ENCODE results near the gene TEC. TPM values are rescaled to one million over a fixed set of nuclear protein-coding genes. Genes with fewer than 3 reads are reported as not detected.

The TEC gene
- total and polyA plus RNA-seq, 9 donors: 0.43 to 4.0 (median 1.4) TPM

DNA sequence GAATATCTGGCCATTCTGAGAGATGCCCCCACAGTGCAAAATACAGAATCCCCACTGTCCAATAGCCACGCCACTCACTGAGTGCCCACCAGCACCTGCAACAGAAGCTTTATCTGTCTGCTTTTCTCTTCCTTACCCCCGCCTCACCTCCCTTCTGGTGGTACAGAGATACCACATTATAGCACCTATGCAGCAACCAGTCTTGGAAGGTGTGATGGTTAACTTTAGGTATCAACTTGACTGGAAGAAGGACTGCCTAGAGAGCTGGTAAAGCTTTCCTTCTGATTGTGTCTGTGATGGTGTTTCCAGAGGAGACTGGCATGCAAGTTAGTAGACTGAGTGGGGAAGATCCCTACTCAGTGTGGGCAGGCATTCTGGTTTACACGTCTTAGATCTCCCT, 73.8 kb downstream of the TEC start:
- no peaks in the 10 kb centered on the region for H3K36me3 ChIP-seq
- no peak for DNase-seq
- intact Hi-C loops (cut with DNase I): no loop called here
- H3K27ac ChIP-seq: no peak overlapping the region
- no peaks in the 10 kb centered on the region for H3K27me3 ChIP-seq
- H3K9me3 ChIP-seq: no peaks in the 10 kb centered on the region
- TF ChIP-seq, protein P1, sequence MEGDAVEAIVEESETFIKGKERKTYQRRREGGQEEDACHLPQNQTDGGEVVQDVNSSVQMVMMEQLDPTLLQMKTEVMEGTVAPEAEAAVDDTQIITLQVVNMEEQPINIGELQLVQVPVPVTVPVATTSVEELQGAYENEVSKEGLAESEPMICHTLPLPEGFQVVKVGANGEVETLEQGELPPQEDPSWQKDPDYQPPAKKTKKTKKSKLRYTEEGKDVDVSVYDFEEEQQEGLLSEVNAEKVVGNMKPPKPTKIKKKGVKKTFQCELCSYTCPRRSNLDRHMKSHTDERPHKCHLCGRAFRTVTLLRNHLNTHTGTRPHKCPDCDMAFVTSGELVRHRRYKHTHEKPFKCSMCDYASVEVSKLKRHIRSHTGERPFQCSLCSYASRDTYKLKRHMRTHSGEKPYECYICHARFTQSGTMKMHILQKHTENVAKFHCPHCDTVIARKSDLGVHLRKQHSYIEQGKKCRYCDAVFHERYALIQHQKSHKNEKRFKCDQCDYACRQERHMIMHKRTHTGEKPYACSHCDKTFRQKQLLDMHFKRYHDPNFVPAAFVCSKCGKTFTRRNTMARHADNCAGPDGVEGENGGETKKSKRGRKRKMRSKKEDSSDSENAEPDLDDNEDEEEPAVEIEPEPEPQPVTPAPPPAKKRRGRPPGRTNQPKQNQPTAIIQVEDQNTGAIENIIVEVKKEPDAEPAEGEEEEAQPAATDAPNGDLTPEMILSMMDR (IDR thresholded peaks at IDR 0.05): no peak
- no peak for TF ChIP-seq POLR2A (IDR thresholded peaks at IDR 0.05)
- WGBS, 3 donors: 89 to 91% (median 91%) methylated on average over 3 of the region's 3 CpGs
- H3K4me3 ChIP-seq: no peak overlapping the region
- H3K4me1 ChIP-seq (ENCODE audit: insufficient read depth): no peaks in the 10 kb centered on the region

DNA sequence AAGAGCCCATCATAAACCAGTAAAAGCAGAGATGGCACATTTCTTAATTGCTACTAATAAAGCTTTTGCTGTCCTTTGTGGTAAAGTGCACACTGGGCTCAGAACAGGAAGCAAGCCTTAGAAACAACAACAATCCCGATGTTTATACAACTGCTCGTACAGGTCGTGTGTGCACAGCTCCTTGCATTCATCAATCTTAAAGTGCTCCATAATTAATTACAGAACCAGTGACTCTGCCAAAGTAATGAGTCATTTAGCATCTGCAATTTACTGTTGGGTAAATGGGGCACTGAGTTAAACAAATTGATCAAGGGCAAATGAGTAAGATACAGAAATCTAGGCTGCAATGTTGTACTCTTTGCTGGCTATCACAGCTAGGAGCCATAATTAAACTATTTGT, 74.3 kb downstream of the TEC start:
- H3K27ac ChIP-seq: no peak overlapping the region
- TF ChIP-seq, protein P1 (IDR thresholded peaks at IDR 0.05): no peak
- TF ChIP-seq EP300 (IDR thresholded peaks at IDR 0.05) (no peak), POLR2A (IDR thresholded peaks at IDR 0.05) (no peak)
- DNase-seq: no peak
- 1 to 11% (median 9%) methylated on average over 3 of the region's 3 CpGs for WGBS, 3 donors
- H3K27me3 ChIP-seq: no peaks in the 10 kb centered on the region
- no peaks in the 10 kb centered on the region for H3K4me1 ChIP-seq (ENCODE audit: insufficient read depth)
- no peaks in the 10 kb centered on the region for H3K9me3 ChIP-seq
- H3K4me3 ChIP-seq: no peak overlapping the region
- no peaks in the 10 kb centered on the region for H3K36me3 ChIP-seq
- intact Hi-C loops (cut with DNase I): no loop called here

DNA sequence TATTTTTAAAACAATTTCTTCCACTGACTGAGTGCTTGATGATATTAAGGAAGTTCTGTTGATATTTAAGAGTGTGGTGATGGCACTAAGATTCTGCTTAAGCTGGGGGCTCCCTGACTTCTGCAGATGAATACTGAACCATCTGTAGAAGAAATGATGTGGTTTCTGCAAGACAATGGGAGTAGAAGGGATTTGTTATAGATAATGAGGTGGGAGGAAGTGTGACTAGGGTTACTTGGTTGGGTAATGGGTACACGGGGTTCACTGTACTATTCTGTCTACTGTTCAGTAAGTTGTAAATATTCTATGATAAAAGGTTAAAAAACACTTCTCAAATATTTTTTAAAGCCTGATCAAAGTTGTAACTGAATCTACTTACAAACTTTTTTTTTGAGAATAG, 74.7 kb downstream of the TEC start:
- intact Hi-C loops (cut with DNase I): no loop called here
- H3K9me3 ChIP-seq: no peaks in the 10 kb centered on the region
- H3K36me3 ChIP-seq: no peaks in the 10 kb centered on the region
- H3K4me1 ChIP-seq (ENCODE audit: insufficient read depth): no peaks in the 10 kb centered on the region
- no peak overlapping the region for H3K4me3 ChIP-seq
- 13 to 33% (median 25%) methylated on average over 1 of the region's 1 CpG for WGBS, 3 donors
- no peak for DNase-seq
- no peak overlapping the region for H3K27ac ChIP-seq
- no peaks in the 10 kb centered on the region for H3K27me3 ChIP-seq
- TF ChIP-seq POLR2A (IDR thresholded peaks at IDR 0.05) (no peak), EP300 (IDR thresholded peaks at IDR 0.05) (no peak)
- TF ChIP-seq, protein P1 (IDR thresholded peaks at IDR 0.05): no peak

DNA sequence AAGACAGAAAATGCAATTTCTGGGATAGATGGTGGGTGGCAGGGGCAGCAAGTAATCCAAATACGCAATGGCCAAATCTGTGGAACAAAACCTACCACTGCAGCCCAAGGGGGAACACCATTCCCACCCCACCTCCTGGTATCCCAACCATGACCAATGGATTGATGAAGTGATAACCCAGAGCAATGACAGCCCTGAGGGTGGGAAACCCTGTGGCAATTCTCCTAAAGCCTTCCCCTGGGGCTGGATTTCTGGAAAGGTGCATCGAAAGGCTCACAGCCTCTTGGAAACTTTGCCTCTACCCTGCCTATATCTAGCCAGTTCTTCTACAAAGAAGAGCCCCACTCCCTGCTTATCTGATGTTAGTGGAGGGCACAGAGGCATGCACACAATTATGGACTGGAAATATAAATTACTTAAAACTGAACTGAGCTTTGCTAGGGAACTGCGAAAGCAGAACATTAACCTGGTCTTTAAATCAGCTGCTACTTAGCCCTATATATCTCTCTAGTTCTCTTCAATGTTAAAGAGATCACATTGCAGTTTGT, 75.6 kb downstream of the TEC start:
- no peaks in the 10 kb centered on the region for H3K27me3 ChIP-seq
- H3K4me1 ChIP-seq (ENCODE audit: insufficient read depth): no peaks in the 10 kb centered on the region
- intact Hi-C loops (cut with DNase I): no loop called here
- H3K27ac ChIP-seq: no peak overlapping the region
- no peak overlapping the region for H3K4me3 ChIP-seq
- H3K9me3 ChIP-seq: no peaks in the 10 kb centered on the region
- 76 to 98% (median 96%) methylated on average over 3 of the region's 3 CpGs for WGBS, 3 donors
- DNase-seq: no peak
- H3K36me3 ChIP-seq: no peaks in the 10 kb centered on the region
- TF ChIP-seq, protein P1 (IDR thresholded peaks at IDR 0.05): no peak
- TF ChIP-seq EP300 (IDR thresholded peaks at IDR 0.05) (no peak), POLR2A (IDR thresholded peaks at IDR 0.05) (no peak)
